Measurements from ENCODE around the gene CDO1.

The CDO1 gene

DNA sequence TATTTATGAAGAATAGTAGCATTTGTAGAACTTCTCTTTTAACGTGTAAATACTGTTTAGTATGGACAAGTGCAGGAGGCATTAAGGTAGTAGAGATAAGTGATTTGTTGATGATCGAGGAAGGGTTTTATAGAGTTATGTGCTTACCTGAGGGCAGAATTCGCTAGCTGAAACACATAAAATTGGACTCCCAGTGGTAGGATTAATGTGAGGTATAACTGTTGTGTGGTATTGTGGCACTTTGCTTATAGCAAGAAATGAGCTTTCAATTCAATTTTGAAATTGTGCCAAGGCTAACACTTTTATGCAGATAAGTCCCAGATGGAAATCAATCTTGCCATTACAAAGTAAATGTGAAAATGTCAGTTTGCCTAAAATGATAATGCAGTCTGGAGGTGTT lies 26.5 kb upstream of the CDO1 start:
- DNase-seq (ENCODE audit: low read depth, low spot score), result peak; percentile 11
- peak overlapping the region; percentile 82 for H3K4me3 ChIP-seq (ENCODE audit: low read depth, low read length)
- TF ChIP-seq, protein P1, sequence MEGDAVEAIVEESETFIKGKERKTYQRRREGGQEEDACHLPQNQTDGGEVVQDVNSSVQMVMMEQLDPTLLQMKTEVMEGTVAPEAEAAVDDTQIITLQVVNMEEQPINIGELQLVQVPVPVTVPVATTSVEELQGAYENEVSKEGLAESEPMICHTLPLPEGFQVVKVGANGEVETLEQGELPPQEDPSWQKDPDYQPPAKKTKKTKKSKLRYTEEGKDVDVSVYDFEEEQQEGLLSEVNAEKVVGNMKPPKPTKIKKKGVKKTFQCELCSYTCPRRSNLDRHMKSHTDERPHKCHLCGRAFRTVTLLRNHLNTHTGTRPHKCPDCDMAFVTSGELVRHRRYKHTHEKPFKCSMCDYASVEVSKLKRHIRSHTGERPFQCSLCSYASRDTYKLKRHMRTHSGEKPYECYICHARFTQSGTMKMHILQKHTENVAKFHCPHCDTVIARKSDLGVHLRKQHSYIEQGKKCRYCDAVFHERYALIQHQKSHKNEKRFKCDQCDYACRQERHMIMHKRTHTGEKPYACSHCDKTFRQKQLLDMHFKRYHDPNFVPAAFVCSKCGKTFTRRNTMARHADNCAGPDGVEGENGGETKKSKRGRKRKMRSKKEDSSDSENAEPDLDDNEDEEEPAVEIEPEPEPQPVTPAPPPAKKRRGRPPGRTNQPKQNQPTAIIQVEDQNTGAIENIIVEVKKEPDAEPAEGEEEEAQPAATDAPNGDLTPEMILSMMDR (IDR thresholded peaks at IDR 0.05; ENCODE audit: low read depth, low read length), result no peak
- in situ Hi-C loops (cut with HindIII; ENCODE audit: low sequenced_read_pairs), result no loop called here

DNA sequence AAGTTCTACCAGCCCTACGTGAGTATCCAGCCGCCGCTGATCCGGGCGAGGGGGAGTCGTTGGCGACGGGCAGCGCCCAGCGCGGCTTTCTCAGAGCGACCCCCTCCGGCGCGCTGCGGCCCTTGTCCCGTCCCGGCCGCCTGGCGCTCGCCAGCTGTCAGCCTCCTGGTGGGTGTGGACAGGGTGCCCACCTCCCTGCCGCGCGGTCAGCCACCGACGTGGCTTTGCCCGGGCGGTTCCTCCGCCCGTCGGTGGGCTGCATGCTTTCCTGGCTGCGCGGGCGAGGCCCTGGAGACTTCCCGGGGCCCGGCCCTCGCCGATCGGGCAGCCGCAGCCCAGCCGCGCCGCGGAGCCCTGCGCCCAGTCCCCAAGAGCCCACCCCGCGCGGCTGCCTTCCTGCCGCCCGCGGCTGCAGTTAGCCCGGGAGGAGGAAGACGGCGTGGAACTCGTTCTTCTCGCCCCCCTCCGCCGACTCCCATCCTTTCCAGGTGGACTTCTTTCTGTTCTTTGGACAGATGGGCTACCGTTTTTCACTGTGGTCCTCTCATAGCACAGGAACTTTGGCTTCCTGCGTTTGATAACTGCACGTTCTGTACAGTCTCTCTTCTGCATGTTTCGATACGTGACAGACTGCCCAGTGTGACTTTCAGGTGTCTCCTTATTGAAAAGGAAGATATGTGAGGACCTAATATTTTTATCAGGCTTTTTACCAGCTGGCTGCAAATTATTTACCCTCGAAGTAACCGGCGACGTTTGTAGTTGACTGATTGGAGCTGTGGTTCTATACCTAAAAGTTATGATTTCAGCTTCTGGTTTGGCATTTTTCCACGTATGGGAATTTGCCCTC lies 25.9 kb upstream of the CDO1 start:
- H3K4me3 ChIP-seq (ENCODE audit: low read depth, low read length), result peak overlapping the region; percentile 82
- peak; percentile 20 for DNase-seq (ENCODE audit: low read depth, low spot score)
- TF ChIP-seq, protein P1 (IDR thresholded peaks at IDR 0.05; ENCODE audit: low read depth, low read length), result no peak
- in situ Hi-C loops (cut with HindIII; ENCODE audit: low sequenced_read_pairs), result no loop called here

DNA sequence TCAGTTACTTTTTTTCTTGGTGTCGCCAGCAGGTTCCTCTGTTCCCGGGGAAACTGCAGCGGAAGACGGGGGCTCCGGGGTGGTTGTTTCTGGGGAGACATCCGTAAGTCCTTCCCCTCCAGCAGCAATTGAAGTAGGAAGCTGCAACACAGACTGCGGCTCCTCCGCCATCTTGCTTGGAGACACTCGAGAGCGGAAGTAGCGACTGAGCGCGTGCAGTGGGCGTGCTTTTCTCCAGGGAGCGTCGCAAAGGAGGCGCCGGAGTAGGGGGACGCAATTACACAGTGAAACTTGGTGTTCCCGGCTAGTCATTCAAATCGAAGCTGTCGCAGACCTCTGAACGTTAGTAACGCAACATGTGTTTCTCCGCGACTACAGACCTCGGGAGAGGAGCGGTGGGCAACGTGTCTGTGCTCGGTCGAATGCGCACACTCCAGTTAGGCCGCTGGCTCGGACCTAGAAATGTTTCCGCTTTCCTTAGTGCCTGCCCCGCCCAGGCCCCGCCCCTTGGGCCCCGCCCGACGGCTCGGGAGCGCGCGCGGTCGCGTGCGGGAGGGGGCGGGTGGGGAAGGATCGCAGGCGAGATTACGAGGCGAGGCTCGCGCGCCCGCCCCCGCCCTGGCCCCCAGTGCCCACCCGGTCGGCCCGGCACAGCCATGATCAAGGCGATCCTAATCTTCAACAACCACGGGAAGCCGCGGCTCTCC lies 25.1 kb upstream of the CDO1 start, which contains the start of the genes AP3S1 and ATG12:
AP3S1 (plus strand) TSS at position 554 of the 707 bp plus-strand sequence; CDS start at position 657, 103 bp downstream.
ATG12 (minus strand) TSS at position 184 of the 707 bp plus-strand sequence; CDS start at position 171, 13 bp downstream.
- DNase-seq (ENCODE audit: low read depth, low spot score), result peak; percentile 96
- in situ Hi-C loops (cut with HindIII; ENCODE audit: low sequenced_read_pairs), result no loop called here
- TF ChIP-seq, protein P1 (IDR thresholded peaks at IDR 0.05; ENCODE audit: low read depth, low read length), result no peak
- H3K4me3 ChIP-seq (ENCODE audit: low read depth, low read length), result peak within 1 kb of the TSS; percentile 82

DNA sequence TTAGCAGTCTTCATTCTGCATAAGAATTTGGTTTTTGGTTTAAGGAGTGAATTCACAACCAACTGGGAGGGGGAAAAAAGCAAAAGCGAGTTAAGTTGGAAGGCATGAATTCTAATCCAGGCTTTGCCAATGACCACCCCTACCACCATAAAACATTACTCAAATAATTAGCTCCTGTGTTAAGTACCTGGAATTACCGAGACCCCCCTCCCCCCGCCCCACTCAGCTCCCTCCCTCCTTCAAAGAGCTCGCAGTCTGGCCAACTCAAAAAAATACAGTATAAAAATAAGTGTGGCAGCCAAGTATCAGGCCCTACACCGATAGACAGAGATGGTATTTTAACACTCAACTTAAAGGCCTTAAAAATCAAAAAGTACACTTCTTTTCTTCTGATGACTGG lies 24.4 kb upstream of the CDO1 start:
- in situ Hi-C loops (cut with HindIII; ENCODE audit: low sequenced_read_pairs), result no loop called here
- no peak for DNase-seq (ENCODE audit: low read depth, low spot score)

DNA sequence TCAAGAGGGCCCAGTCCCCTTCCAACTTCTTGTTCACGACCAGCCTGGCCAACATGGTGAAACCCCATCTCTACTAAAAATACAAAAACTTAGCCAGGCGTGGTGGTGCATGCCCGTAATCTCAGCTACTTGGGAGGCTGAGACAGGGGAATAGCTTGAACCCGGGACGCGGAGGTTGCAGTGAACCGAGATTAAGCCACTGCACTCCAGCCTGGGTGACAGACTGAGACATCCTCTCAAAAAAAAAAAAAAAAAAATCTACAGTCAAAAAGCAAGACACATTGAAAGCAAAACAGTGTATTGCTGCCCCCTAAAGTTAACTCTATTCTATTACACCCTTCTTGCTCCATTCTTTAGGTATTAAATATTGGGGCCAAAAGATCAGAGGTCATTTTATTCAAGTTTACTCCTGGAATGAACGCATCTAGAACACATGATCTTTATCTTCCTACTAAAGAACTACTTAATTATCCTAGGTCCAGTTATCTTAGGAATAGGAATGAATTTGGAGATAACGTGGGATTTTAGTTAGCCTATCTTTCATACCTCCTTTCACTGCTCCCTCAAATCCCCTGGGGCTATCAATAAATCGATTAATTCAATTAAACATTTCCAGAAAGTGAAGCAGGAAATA lies 22.5 kb upstream of the CDO1 start:
- TF ChIP-seq, protein P1 (IDR thresholded peaks at IDR 0.05; ENCODE audit: low read depth, low read length), result peak; percentile 56
- peak; percentile 50 for DNase-seq (ENCODE audit: low read depth, low spot score)
- in situ Hi-C loops (cut with HindIII; ENCODE audit: low sequenced_read_pairs), result no loop called here
- no peak overlapping the region for H3K4me3 ChIP-seq (ENCODE audit: low read depth, low read length)

More for the DNA sequence above, 24.4 kb upstream of the CDO1 start:
- peak overlapping the region; percentile 82 for H3K4me3 ChIP-seq (ENCODE audit: low read depth, low read length)
- TF ChIP-seq, protein P1 (IDR thresholded peaks at IDR 0.05; ENCODE audit: low read depth, low read length), result no peak

DNA sequence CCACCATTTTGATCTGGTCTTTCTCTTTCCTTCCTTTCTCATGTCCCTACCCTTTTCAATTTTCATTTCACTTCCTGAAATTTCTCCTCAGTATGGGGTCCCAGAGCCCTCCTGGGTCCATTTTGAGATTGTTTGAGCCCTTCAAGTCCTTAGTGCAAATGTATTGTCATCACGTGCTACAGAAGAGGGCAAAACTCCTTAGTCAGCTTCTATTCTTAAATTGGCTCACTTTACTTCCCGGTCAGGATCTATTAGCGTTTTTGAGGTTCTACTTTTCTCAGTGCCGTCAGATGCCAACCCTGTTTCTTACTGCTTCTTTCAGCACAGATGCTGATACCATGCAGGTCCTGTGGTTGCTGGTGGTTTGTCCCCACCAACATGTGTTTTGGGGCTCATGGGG lies 19.0 kb upstream of the CDO1 start:
- in situ Hi-C loops (cut with HindIII; ENCODE audit: low sequenced_read_pairs), result no loop called here
- TF ChIP-seq, protein P1 (IDR thresholded peaks at IDR 0.05; ENCODE audit: low read depth, low read length), result no peak
- no peak overlapping the region for H3K4me3 ChIP-seq (ENCODE audit: low read depth, low read length)
- no peak for DNase-seq (ENCODE audit: low read depth, low spot score)

All from astrocyte of the spinal cord (primary cell).